NCI-H748 (cell line): ENCODE results near the gene POMP.

ENCODE experiments used
- DNase-seq: peaks from one replicate; lab custom pipeline; 2025; ENCODE audit not compliant: unreplicated experiment; lab: John Stamatoyannopoulos, UW

The POMP gene

DNA sequence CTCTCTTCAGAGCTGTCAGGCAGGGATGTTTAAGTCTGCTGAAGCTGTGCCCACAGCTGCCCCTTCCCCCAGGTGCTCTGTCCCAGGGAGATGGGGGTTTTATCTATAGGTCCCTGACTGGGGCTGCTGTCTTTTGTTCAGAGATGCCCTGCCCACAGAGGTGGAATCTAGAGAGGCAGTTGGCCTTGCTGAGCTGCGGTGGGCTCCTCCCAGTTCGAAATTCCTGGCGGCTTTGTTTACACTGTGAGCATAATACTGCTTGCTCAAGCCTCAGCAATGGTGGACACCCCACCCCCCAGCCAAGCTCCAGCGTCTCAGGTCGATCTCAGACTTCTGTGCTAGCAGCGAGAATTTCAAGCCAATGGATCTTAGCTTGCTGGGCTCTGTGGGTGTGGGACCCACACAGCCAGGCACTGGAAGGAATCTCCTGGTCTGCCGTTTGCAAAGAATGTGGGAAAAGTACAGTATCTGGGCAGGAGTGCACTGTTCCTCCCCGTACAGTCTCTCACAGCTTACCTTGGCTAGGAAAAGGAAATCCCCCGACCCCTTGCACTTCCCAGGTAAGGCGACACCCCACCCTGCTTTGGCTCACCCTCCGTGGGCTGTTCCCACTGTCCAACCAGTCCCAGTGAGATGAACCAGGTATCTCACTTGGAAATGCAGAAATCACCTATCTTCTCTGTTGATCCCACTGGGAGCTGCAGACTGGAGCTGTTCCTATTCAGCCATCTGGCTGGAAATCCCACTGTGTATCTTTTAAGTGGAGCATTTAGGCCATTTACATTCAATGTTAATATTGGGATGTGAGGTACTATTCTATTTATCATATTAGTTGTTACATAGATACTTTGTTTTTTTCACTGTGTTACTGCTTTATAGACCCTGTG is 34.9 kb downstream of the POMP start:
- peak; percentile 69 for DNase-seq

GRCh38 chr13:28697441-28697840 is 38.5 kb downstream of the POMP start:
- no peak for DNase-seq

DNA sequence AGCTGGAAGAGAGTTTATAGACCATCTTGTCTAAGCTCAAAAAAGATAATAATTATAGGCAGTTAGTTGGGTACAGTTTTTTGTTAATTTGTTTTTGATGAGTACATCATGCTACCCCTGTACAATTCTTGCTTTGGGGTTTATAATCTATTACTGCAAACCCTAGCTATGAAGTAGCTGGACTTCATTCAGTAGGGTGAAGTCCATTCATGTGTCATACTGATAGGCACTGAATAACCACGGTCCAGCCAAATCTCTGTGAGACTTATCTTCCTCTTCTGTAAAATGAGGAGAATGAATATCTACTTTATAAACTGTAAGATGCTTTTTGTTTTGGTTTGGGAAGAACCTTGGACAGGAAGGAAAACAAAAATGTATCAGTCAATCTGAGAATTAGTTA is 40.3 kb downstream of the POMP start:
- DNase-seq: no peak

GRCh38 chr13:28704282-28704681 is 45.4 kb downstream of the POMP start:
- DNase-seq: no peak

DNA sequence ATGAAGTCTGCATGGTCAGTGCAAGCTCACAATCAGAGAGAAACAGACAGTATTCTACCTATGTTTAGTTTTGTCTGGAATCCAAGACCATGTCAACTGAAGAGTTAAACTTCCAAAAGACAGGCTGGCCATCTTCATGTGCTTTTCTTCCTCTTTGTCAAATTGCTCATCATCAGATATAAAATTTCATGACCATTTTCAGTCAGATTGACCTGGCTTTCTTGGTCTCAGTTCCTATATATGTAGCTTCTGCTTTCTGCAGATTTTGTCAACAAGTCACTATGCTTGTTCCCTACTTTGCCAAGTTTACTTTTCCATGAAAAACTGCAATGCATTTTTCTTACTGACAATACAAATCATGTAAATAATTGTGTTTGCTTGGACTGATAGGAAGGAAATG is 46.0 kb downstream of the POMP start:
- DNase-seq: no peak

- DNase-seq: no peak
Observed at GRCh38 chr13:28705461-28706083, 46.6 kb downstream of the POMP start.

GRCh38 chr13:28707629-28708427 is 48.9 kb downstream of the POMP start:
- no peak for DNase-seq

GRCh38 chr13:28710161-28710560 is 51.2 kb downstream of the POMP start:
- DNase-seq: no peak

GRCh38 chr13:28714651-28715050 is 55.7 kb downstream of the POMP start:
- DNase-seq: no peak

DNA sequence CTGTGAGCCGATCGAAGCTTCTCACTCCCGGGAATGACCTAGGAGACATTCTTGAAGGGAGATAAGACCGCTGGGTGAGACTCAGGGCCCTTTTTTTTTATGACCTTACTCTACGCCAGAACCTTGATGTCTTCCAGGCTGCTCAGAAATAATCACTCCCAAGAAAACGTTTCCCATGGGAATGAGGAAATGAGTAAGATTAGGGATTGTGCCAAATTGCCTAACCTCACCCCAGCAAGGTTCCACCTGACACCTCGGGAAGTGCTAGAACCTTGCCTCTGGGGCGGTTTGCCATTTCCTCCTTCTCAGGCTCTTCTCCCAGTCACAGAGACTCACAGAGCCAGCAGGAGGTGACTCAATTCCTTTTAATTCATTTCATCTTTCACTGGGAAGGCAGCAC is 57.6 kb downstream of the POMP start:
- no peak for DNase-seq

DNA sequence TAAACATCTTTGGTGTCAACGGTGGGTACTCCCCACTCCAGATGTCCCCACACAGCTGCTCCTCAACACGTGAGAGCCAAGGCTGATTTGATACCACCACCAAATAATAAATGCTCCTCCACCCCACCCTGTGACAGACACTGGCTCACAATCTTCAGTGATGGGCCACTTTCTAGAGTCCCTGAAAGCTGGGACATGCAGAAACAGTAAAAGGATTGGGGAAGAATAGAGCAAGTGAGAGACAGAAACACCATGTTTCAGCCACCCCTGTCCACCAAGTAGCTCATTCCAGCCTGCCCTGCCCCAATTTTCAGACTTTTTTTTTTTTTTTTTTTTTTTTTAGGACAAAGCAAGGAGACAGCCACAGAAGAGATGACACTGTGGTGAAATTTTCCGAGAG is 58.2 kb downstream of the POMP start:
- DNase-seq: no peak

DNA sequence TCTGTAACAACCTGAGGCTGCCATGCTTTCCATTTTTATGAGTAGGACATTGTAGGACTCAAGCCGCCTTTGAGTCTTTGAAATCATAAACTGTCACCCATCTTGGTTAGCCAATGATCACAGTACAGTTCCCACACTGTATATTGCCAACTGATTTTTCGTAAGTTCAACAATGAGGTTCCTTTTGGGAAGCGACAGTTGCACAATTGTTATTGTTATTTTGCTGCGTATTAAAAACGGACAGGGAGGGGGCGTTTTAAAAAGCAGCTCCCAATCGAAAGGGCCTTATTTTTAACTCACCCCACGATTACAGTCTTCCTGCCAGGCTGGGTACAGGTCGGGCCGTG is 59.2 kb downstream of the POMP start:
- DNase-seq: no peak

- DNase-seq: peak; percentile 99
Observed at GRCh38 chr13:28718543-28719226, 59.8 kb downstream of the POMP start, which contains the start of gene SLC46A3. Gene SLC46A3, minus strand, starts transcription at chr13:28718970. Its CDS starts 972 bp downstream, at chr13:28717998.

GRCh38 chr13:28719227-28720055 is 60.5 kb downstream of the POMP start:
- peak; percentile 57 for DNase-seq

- no peak for DNase-seq
Observed at GRCh38 chr13:28723806-28724205, 64.9 kb downstream of the POMP start.

- DNase-seq: no peak
Observed at GRCh38 chr13:28725046-28725610, 66.2 kb downstream of the POMP start.
